ENCODE measurements around the gene NT5C1B. TPM values are rescaled to one million over a fixed set of nuclear protein-coding genes. Genes with fewer than 3 reads are reported as not detected.

The NT5C1B gene
- total RNA-seq, 1 donor, result not detected

GRCh38 chr2:18546567-18546966 is 42.8 kb downstream of the NT5C1B start:
- Histone ChIP-seq H3K4me1 (ENCODE audit: insufficient read depth, low read length) (peaks cover 11% of the 10 kb centered on the region), H2AFZ (ENCODE audit: low read length) (peak overlapping the region; percentile 30), H3K9me3 (ENCODE audit: low read depth, low read length) (no peaks in the 10 kb centered on the region), H3K79me2 (ENCODE audit: insufficient read depth, low read length) (no peaks in the 10 kb centered on the region), H3K27ac (ENCODE audit: low read depth, low read length) (no peak overlapping the region), H3K36me3 (ENCODE audit: insufficient read depth, low read length) (no peaks in the 10 kb centered on the region), H4K20me1 (ENCODE audit: insufficient read depth, low read length) (no peaks in the 10 kb centered on the region), H3K4me3 (ENCODE audit: insufficient read depth, low read length) (no peak overlapping the region), H3K27me3 (ENCODE audit: insufficient read depth, low read length) (no peaks in the 10 kb centered on the region), H3K4me2 (ENCODE audit: insufficient read depth, low read length) (no peak overlapping the region)
- no peak for DNase-seq (ENCODE audit: insufficient read length, low spot score, missing footprints)
- TF ChIP-seq, protein P1, sequence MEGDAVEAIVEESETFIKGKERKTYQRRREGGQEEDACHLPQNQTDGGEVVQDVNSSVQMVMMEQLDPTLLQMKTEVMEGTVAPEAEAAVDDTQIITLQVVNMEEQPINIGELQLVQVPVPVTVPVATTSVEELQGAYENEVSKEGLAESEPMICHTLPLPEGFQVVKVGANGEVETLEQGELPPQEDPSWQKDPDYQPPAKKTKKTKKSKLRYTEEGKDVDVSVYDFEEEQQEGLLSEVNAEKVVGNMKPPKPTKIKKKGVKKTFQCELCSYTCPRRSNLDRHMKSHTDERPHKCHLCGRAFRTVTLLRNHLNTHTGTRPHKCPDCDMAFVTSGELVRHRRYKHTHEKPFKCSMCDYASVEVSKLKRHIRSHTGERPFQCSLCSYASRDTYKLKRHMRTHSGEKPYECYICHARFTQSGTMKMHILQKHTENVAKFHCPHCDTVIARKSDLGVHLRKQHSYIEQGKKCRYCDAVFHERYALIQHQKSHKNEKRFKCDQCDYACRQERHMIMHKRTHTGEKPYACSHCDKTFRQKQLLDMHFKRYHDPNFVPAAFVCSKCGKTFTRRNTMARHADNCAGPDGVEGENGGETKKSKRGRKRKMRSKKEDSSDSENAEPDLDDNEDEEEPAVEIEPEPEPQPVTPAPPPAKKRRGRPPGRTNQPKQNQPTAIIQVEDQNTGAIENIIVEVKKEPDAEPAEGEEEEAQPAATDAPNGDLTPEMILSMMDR (IDR thresholded peaks at IDR 0.05; ENCODE audit: extremely low read depth, low read depth, low read length), result no peak

GRCh38 chr2:18545384-18545783 is 44.0 kb downstream of the NT5C1B start:
- no peaks in the 10 kb centered on the region for H3K79me2 ChIP-seq (ENCODE audit: insufficient read depth, low read length)
- no peaks in the 10 kb centered on the region for H3K27me3 ChIP-seq (ENCODE audit: insufficient read depth, low read length)
- H3K36me3 ChIP-seq (ENCODE audit: insufficient read depth, low read length), result no peaks in the 10 kb centered on the region
- TF ChIP-seq, protein P1 (IDR thresholded peaks at IDR 0.05; ENCODE audit: extremely low read depth, low read depth, low read length), result no peak
- DNase-seq (ENCODE audit: insufficient read length, low spot score, missing footprints), result peak; percentile 48
- peak overlapping the region; percentile 53 for H3K27ac ChIP-seq (ENCODE audit: low read depth, low read length)
- no peak overlapping the region for H2AFZ ChIP-seq (ENCODE audit: low read length)
- H4K20me1 ChIP-seq (ENCODE audit: insufficient read depth, low read length), result no peaks in the 10 kb centered on the region
- no peaks in the 10 kb centered on the region for H3K9me3 ChIP-seq (ENCODE audit: low read depth, low read length)
- H3K4me3 ChIP-seq (ENCODE audit: insufficient read depth, low read length), result peak overlapping the region; percentile 7
- H3K4me2 ChIP-seq (ENCODE audit: insufficient read depth, low read length), result peak overlapping the region; percentile 38
- peaks cover 10% of the 10 kb centered on the region for H3K4me1 ChIP-seq (ENCODE audit: insufficient read depth, low read length)

GRCh38 chr2:18544171-18544570 is 45.2 kb downstream of the NT5C1B start:
- H3K4me3 ChIP-seq (ENCODE audit: insufficient read depth, low read length), result no peak overlapping the region
- H2AFZ ChIP-seq (ENCODE audit: low read length), result no peak overlapping the region
- peaks cover 10% of the 10 kb centered on the region for H3K4me1 ChIP-seq (ENCODE audit: insufficient read depth, low read length)
- no peak for DNase-seq (ENCODE audit: insufficient read length, low spot score, missing footprints)
- H3K79me2 ChIP-seq (ENCODE audit: insufficient read depth, low read length), result no peaks in the 10 kb centered on the region
- no peaks in the 10 kb centered on the region for H3K27me3 ChIP-seq (ENCODE audit: insufficient read depth, low read length)
- H3K4me2 ChIP-seq (ENCODE audit: insufficient read depth, low read length), result no peak overlapping the region
- H3K9me3 ChIP-seq (ENCODE audit: low read depth, low read length), result no peaks in the 10 kb centered on the region
- H3K36me3 ChIP-seq (ENCODE audit: insufficient read depth, low read length), result no peaks in the 10 kb centered on the region
- TF ChIP-seq, protein P1 (IDR thresholded peaks at IDR 0.05; ENCODE audit: extremely low read depth, low read depth, low read length), result no peak
- H4K20me1 ChIP-seq (ENCODE audit: insufficient read depth, low read length), result no peaks in the 10 kb centered on the region
- no peak overlapping the region for H3K27ac ChIP-seq (ENCODE audit: low read depth, low read length)

DNA sequence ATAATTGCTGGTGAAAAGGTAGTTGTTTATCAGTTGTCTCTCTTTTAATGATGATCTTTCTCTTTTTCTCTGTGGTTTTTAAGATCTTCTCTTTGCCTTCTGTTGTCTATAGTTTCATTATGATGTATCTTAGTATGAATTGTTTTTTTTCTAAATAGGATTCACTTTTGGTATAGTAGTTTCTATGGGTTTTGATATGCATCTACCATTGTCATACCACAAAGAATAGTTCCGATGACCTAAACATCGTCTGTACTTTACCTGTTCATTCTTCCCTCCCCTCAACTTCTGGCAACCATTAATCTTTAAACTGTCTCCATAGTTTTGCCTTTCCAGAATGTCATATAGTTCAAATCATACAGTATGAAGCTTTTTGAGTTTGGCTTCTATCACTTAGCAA is 48.5 kb downstream of the NT5C1B start:
- Histone ChIP-seq H3K27ac (ENCODE audit: low read depth, low read length) (no peak overlapping the region), H3K27me3 (ENCODE audit: insufficient read depth, low read length) (no peaks in the 10 kb centered on the region), H3K9me3 (ENCODE audit: low read depth, low read length) (no peaks in the 10 kb centered on the region), H2AFZ (ENCODE audit: low read length) (no peak overlapping the region), H3K79me2 (ENCODE audit: insufficient read depth, low read length) (no peaks in the 10 kb centered on the region), H3K4me1 (ENCODE audit: insufficient read depth, low read length) (peaks cover 5% of the 10 kb centered on the region), H3K36me3 (ENCODE audit: insufficient read depth, low read length) (no peaks in the 10 kb centered on the region), H3K4me3 (ENCODE audit: insufficient read depth, low read length) (no peak overlapping the region), H4K20me1 (ENCODE audit: insufficient read depth, low read length) (no peaks in the 10 kb centered on the region), H3K4me2 (ENCODE audit: insufficient read depth, low read length) (no peak overlapping the region)
- TF ChIP-seq, protein P1 (IDR thresholded peaks at IDR 0.05; ENCODE audit: extremely low read depth, low read depth, low read length), result no peak
- no peak for DNase-seq (ENCODE audit: insufficient read length, low spot score, missing footprints)

All from osteoblast (primary cell).